Natural killer cell (primary cell): ENCODE results near the gene STK24. TPM values are rescaled to one million over a fixed set of nuclear protein-coding genes. Genes with fewer than 3 reads are reported as not detected.

ENCODE experiments used
- ATAC-seq, 3 donors: fragments of 150-1000 bp in 2 of 3; fragments of 200-7000 bp in 1 of 3; cut with Tn5 transposase; 1 replicate in 1 of 3; 2 replicates in 2 of 3; pipeline ENCODE4 v1.10.0; 2021; ENCODE audit warnings: mild to moderate bottlenecking in 2 of 3, moderate library complexity in 2 of 3
- DNase-seq, 2 donors: peaks; one replicate each; pipeline versions ENCODE4 v3.0.0 to v3.0.0-alpha.2; 2013 to 2021; ENCODE audit warnings: mixed read lengths in 1 of 2
- H3K27ac ChIP-seq: one replicate; pipeline ENCODE4 v1.5.1; 2013; ENCODE audit warnings: mild to moderate bottlenecking, low read length
- H3K27me3 ChIP-seq: one replicate; pipeline ENCODE4 v1.6.1; 2013; ENCODE audit warnings: low read length; ENCODE audit not compliant: control insufficient read depth, insufficient read depth
- H3K36me3 ChIP-seq: one replicate; pipeline ENCODE4 v1.6.1; 2013; ENCODE audit warnings: low read length; ENCODE audit not compliant: control insufficient read depth, insufficient read depth
- H3K4me1 ChIP-seq: one replicate; pipeline ENCODE4 v1.6.1; 2013; ENCODE audit warnings: low read length; ENCODE audit not compliant: control insufficient read depth, insufficient read depth
- H3K4me3 ChIP-seq: one replicate; pipeline ENCODE4 v1.5.1; 2013; ENCODE audit warnings: low read length
- H3K9me3 ChIP-seq: one replicate; pipeline ENCODE4 v1.6.1; 2013; ENCODE audit warnings: low read length; ENCODE audit not compliant: control insufficient read depth, insufficient read depth
- H3K27ac Mint-ChIP-seq, 2 donors: one replicate each; pipeline ENCODE4 v1.8.0; 2022; ENCODE audit warnings: mild to moderate bottlenecking in 2 of 2, mixed read lengths in 2 of 2, moderate library complexity in 1 of 2
- H3K27me3 Mint-ChIP-seq, 2 donors: one replicate each; pipeline ENCODE4 v1.8.0; 2022; ENCODE audit warnings: low read depth in 2 of 2, mixed read lengths in 2 of 2
- H3K36me3 Mint-ChIP-seq: one replicate; pipeline ENCODE4 v1.8.0; 2022; ENCODE audit warnings: mixed read lengths
- H3K4me1 Mint-ChIP-seq, 2 donors: one replicate each; pipeline ENCODE4 v1.8.0; 2022; ENCODE audit warnings: mixed read lengths in 2 of 2
- H3K4me3 Mint-ChIP-seq: one replicate; pipeline ENCODE4 v1.8.0; 2022; ENCODE audit warnings: mild to moderate bottlenecking, moderate library complexity, mixed read lengths
- H3K9me3 Mint-ChIP-seq, 2 donors: one replicate each; pipeline ENCODE4 v1.8.0; 2022; ENCODE audit warnings: mixed read lengths in 2 of 2
- WGBS: methylation state at CpG from one replicate; pipeline ENCODE4 v1.1.7; 2013; ENCODE audit warnings: missing lambda C conversion rate; ENCODE audit not compliant: insufficient coverage; 5-methylcytosine and 5-hydroxymethylcytosine counted together
- intact Hi-C: fragments of 100-400 bp; cut with micrococcal nuclease; formaldehyde crosslinking; loops from one replicate; pipeline ENCODE4 v1.14.2; 2022
- total RNA-seq, 4 donors: library from RNA; stranded (reverse); fragments of 120-200 nt in 1 of 4; gene quantifications; one replicate each; pipeline versions ENCODE4 v1.2.3 to v1.2.4, GENCODE V29; 2013 to 2022
- TF ChIP-seq, protein P1 (sequence below): fragments of 200-600 bp; IDR thresholded peaks from one replicate; pipeline ENCODE4 v1.8.0; 2022; ENCODE audit warnings: antibody characterized with exemption

STK24 gene
- total RNA-seq, 3 donors from 2014 or later (not counting 1 experiment from before 2014, with no cell fraction given) = 64.5 to 78.4 (median 70.4) TPM

DNA sequence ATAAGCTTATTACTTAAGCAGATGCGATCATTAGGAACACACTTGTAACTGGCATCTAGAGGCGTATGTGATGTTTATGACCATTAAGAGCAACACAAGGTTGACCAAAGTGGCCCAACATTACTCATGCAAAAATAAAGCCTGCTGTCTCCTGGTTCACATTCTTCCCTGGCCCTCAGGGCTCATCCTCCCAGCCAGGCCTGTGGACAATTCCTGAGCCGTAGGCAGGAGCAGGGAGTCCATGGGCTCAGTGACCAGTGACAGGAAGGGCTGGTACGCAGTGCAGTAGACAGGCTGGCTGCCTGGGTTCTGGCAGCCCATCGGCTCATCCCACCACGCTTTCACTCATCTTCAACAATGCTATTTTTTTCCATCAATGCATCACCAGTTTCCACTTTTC lies 106.0 kb downstream of the STK24 start:
- intact Hi-C loops = no loop called here
- WGBS = 97% methylated on average over 6 of the region's 6 CpGs
- no peaks in the 10 kb centered on the region for H3K9me3 Mint-ChIP-seq
- TF ChIP-seq, protein P1, sequence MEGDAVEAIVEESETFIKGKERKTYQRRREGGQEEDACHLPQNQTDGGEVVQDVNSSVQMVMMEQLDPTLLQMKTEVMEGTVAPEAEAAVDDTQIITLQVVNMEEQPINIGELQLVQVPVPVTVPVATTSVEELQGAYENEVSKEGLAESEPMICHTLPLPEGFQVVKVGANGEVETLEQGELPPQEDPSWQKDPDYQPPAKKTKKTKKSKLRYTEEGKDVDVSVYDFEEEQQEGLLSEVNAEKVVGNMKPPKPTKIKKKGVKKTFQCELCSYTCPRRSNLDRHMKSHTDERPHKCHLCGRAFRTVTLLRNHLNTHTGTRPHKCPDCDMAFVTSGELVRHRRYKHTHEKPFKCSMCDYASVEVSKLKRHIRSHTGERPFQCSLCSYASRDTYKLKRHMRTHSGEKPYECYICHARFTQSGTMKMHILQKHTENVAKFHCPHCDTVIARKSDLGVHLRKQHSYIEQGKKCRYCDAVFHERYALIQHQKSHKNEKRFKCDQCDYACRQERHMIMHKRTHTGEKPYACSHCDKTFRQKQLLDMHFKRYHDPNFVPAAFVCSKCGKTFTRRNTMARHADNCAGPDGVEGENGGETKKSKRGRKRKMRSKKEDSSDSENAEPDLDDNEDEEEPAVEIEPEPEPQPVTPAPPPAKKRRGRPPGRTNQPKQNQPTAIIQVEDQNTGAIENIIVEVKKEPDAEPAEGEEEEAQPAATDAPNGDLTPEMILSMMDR = no peak
- Histone ChIP-seq H3K27ac (no peak overlapping the region), H3K27me3 (no peaks in the 10 kb centered on the region), H3K4me1 (peaks cover 5% of the 10 kb centered on the region), H3K9me3 (no peaks in the 10 kb centered on the region), H3K36me3 (peaks cover 16% of the 10 kb centered on the region), H3K4me3 (no peak overlapping the region)
- no peak overlapping the region for H3K4me3 Mint-ChIP-seq
- ATAC-seq (no peak), DNase-seq (no peak)
- no peaks in the 10 kb centered on the region for H3K36me3 Mint-ChIP-seq
- no peaks in the 10 kb centered on the region for H3K27me3 Mint-ChIP-seq
- peak overlapping the region in 1 of 2 donors; percentile 65 for H3K27ac Mint-ChIP-seq
- H3K4me1 Mint-ChIP-seq = peaks cover 30 to 31% of the 10 kb centered on the region in 2 donors

DNA sequence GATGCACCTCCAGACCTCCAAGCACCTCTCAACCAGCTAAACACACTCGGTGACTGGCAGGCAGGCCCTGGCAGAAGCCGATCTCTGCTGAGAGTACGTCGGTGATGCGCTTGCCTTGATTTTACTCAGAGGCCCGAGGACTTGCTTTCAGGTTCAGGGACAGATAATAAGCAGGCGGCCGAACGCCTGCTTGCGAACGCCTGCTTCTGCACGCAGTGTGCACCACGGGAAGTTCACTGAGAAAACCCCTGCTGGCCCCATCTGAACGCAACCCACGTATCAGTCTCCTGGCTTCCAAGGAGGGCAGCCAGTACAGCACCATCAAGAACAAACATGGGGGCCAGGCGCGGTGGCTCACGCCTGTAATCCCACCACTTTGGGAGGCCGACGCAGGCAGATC lies 108.0 kb downstream of the STK24 start:
- no peak for ATAC-seq
- H3K27me3 ChIP-seq = no peaks in the 10 kb centered on the region
- no peaks in the 10 kb centered on the region for H3K36me3 Mint-ChIP-seq

DNA sequence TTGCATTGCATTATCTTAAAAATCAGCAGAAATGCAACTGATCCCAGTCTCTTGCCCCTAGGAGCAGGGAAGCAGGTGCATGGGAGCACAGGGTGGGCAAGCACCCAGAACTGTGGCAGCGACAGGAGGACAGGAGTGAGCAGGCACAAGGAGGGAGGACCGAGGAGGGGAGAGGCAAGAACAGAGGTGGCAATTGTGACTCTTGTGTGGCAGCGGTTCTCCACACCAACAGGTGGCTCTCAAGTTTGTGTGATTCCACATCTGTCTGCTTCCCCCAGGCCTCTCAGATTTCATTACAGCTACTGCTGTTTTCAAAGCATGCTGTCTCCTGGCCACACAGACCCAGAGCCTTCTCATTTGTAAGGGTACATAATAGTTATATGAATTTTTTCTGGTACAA lies 108.5 kb downstream of the STK24 start:
- H3K27ac ChIP-seq = no peak overlapping the region
- Mint-ChIP-seq H3K4me1 (peaks cover 30 to 31% of the 10 kb centered on the region in 2 donors), H3K9me3 (no peaks in the 10 kb centered on the region), H3K4me3 (no peak overlapping the region), H3K36me3 (peaks cover 3% of the 10 kb centered on the region), H3K27me3 (no peaks in the 10 kb centered on the region), H3K27ac (peak overlapping the region in 1 of 2 donors; percentile 70)
- TF ChIP-seq, protein P1 = no peak
- no peaks in the 10 kb centered on the region for H3K27me3 ChIP-seq
- no peaks in the 10 kb centered on the region for H3K9me3 ChIP-seq
- no peak for ATAC-seq
- WGBS = 95% methylated on average over 3 of the region's 3 CpGs
- peaks cover 26% of the 10 kb centered on the region for H3K36me3 ChIP-seq
- intact Hi-C loops = no loop called here
- H3K4me3 ChIP-seq = no peak overlapping the region
- H3K4me1 ChIP-seq = no peaks in the 10 kb centered on the region
- DNase-seq = no peak

More for the DNA sequence above, 108.0 kb downstream of the STK24 start:
- Mint-ChIP-seq H3K27ac (no peak overlapping the region), H3K4me1 (peaks cover 29 to 30% of the 10 kb centered on the region in 2 donors), H3K9me3 (no peaks in the 10 kb centered on the region), H3K27me3 (no peaks in the 10 kb centered on the region), H3K4me3 (no peak overlapping the region)
- no peak for DNase-seq
- Histone ChIP-seq H3K36me3 (peaks cover 22% of the 10 kb centered on the region), H3K27ac (no peak overlapping the region), H3K4me3 (no peak overlapping the region), H3K9me3 (no peaks in the 10 kb centered on the region), H3K4me1 (no peaks in the 10 kb centered on the region)
- 97% methylated on average over 20 of the region's 20 CpGs for WGBS
- TF ChIP-seq, protein P1 = no peak
- intact Hi-C loops = no loop called here

DNA sequence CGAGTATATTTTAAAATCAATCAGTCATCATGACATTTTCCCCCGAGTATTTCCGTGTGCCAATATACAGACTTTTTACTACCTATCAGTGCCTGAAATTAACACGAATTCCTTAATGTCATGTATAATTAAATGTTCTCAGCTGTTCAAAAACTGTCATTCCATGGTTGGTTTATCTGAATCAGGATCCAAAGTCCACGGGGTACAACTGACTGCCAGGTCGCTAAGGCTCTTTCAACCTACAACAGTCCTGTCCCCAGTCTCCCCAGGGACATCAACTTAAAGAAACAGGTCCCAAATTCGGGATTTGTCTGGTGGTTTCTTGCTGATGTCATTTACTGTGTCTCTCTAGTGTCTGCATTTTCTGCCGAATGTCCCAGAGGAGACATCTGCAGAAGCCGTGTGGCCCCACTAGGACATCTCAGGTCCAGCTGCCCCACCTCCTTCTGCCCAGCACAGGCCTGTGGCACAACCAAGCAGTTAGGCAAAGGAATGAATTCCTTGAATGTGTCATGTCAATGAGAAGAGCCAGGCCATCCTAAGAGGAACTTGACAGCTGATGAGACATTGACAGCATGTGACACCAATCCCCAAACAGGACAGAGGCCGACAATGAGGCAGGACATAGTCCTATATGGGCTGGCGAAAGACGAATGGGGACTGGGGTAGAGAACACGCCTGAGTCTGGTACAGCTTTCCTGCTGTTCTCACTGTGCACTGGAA lies 109.5 kb downstream of the STK24 start:
- H3K9me3 ChIP-seq = no peaks in the 10 kb centered on the region
- TF ChIP-seq, protein P1 = no peak
- WGBS = 95% methylated on average over 13 of the region's 13 CpGs
- Mint-ChIP-seq H3K4me1 (peaks cover 30 to 32% of the 10 kb centered on the region in 2 donors), H3K27me3 (no peaks in the 10 kb centered on the region), H3K9me3 (no peaks in the 10 kb centered on the region), H3K27ac (no peak overlapping the region), H3K36me3 (peaks cover 9% of the 10 kb centered on the region), H3K4me3 (no peak overlapping the region)
- H3K4me3 ChIP-seq = no peak overlapping the region
- DNase-seq (no peak), ATAC-seq (no peak)
- H3K27me3 ChIP-seq = no peaks in the 10 kb centered on the region
- H3K36me3 ChIP-seq = peaks cover 32% of the 10 kb centered on the region
- no peak overlapping the region for H3K27ac ChIP-seq
- intact Hi-C loops = no loop called here
- no peaks in the 10 kb centered on the region for H3K4me1 ChIP-seq
